Activated T-cell treated with anti-CD3 and anti-CD28 coated beads, Interleukin-2, amount 50 U/mL, for 1 hour (primary cell): ENCODE measurements around the gene NAA40.
A peak's percentile ranks its signal among the peaks of the same experiment; 100 is the strongest.

Experiments
- DNase-seq: peaks from one replicate; pipeline ENCODE4 v3.0.0-alpha.2; 2020

Gene NAA40

GRCh38 chr11:63913866-63914830, 24.7 kb upstream of the NAA40 start:
- no peak for DNase-seq

GRCh38 chr11:63914896-63915691, 23.7 kb upstream of the NAA40 start:
- no peak for DNase-seq

DNA sequence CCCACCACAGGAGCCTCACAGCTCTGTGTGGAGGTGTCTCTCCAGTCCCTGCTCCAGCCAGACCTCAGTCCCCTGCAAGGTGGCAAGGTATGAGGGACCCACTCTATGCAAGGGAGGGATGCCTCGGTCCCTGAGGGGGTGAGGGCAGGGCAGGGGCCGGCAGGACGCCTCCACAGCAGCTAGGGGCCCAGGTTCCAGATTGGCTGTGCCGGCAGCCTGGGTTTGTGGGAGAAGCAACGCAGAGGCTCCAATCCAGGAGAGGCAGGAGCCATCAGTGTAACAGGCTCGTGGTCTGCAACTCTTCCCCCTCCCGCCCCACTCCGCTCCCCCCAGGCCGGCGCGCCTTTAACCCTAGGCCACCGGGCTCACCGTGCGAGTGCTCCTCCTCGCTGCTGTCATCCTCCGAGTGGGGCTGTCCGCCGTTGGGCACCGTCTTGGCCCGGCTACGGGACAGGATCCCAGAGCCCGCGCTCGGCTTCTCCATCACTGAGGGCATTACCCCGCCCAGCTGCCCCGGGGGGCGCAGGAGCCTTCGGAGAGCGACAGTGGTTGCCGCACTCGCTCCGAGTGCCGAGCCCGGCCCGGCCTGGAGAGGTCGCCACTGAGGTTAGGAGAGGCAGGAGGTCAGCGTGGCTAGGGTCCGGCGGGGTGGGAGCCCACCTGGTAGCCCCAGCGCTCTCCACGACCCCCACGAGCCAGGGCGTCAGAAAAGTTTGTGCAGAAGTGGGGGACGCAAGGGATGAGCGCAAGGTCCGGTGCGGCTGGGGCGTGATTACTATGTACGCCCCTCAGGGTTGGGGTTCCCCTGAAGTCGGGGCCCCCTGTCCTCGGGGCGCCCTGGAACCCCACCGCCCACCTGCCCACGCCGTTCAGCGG, 22.6 kb upstream of the NAA40 start:
- DNase-seq, result peak; percentile 50

GRCh38 chr11:63916837-63917691, 21.7 kb upstream of the NAA40 start, which contains the start of gene RCOR2:
Gene RCOR2 (minus strand): TSS chr11:63917164. CDS start chr11:63916456, 708 bp downstream.
- DNase-seq, result peak; percentile 70

GRCh38 chr11:63917692-63918506, 20.9 kb upstream of the NAA40 start:
- peak; percentile 55 for DNase-seq

DNA sequence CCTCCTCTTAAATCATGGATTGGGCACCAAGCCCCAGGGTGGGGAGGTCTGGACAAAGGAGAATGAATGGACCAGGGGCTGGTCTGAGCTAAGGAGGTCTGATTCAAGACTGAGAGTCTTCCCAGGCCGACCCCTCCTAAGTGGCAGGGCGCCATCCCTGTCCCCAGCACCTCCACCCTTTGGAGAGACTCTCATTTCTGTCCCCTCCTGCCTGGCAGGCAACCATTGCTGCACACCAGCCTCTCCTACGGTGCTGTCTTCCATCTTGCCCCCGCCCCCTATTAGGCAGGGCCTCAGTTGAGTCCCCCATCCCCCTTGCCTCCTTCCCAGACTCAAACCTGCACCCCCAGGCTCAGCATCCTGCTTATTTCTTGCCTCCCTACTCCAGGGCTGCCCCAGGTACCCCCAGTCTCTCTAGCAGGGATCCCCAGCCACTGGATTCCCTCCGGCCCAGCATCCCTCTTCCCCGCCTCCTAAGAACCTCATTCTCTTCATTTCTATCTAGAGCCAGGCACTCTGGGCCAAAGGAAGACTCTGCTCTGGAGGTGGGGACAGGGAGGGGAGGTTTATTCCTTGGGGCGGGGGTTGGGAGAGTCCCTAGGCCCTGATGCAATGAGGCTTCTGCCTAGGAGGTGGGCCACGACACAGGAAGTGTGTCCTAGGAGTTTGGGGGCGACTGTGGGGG, 20.2 kb upstream of the NAA40 start:
- no peak for DNase-seq

- DNase-seq, result no peak
Observed at GRCh38 chr11:63919267-63920125, 19.3 kb upstream of the NAA40 start.

DNA sequence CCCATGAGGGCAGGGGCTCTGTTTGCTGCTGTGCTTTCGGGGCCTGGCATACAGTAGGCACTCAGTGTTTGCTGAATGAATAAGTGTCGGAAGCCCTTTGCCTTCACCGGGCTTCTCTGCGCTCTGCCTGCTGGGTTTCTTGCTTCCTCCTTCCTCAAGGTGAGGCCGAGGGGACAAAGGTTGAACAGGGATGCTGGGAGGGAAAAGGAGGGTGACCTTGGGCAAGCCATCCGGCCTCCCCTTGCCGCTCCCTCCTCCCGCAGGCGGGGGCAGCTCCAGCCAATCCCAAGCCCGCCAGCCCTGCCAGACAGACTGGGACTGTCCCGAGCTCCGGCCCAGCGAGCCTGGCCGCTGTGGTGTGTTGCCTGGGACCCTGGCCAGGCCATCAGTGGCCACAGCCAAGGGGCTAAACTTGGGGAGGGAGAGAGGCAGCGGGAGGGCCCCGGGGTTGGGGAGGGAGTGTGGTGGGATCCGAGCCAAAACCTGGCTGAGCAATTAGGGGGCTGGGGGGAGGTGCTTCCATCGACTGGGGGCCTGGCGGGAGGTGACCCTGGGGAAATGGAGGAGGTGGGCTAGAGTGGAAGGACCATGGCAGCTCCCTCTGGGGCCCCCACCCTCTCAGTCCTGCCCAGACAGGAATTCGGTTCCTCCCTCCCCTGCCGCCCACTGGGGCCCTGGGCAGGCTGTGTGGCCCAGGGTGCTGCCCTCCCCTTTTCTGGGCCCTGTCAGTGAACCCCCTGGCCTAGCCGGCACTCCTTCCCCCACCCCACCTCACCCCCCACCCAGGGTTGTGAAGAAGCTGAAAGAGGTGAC, 18.5 kb upstream of the NAA40 start:
- DNase-seq, result no peak

DNA sequence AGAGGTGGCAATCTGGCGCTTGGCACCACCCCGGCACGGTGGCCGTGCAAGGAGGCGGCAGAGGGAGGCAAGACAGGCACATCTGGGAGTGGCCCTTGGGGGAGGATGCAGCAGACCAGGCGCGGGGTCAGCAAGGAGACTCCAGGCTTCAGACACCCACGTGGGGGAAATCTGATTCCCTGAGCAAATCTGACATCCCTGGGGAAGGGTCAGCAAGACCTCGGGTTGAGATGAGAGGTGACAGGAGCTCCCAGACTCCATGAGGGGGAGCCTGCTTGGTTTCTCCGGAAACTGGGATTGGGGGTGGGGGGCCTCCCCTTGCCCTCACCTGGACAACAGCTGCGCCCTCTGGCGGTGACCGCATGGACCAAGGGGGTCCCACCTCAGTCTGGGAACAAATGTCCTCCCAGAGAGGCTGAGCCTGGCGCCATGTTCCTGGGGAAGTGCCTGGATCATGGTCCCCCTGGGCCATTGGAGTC, 17.8 kb upstream of the NAA40 start:
- peak; percentile 48 for DNase-seq

DNA sequence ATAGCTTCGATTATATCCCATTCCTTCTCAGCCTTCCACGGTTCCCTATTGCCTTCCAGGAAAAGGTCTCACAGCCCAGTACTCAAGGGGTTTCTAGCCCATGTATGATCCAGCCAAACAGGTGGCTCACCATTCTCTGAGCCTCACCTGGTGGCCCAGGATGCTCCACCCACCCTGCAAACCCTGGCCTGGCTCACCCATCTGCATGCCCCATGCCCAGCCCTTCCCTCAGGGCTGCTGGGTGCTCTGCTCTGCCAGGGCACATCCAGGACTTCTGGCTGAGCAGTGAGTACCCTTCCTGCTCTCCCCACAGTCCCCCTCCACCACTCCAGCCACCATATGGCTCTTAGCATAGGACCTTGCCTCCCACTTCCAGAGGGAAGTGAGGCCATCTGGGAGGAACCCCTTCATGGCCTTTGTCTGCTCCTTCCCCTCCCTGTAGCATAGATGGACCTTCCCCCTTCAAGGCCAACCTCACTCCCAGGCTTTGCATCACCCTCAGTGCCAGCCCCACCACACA, 16.1 kb upstream of the NAA40 start:
- DNase-seq, result no peak

GRCh38 chr11:63923319-63923718, 15.5 kb upstream of the NAA40 start:
- DNase-seq, result no peak

- no peak for DNase-seq
Observed at GRCh38 chr11:63929616-63930015, 9.2 kb upstream of the NAA40 start.

- DNase-seq, result no peak
Observed at GRCh38 chr11:63931045-63931444, 7.8 kb upstream of the NAA40 start.

GRCh38 chr11:63931876-63932275, 6.9 kb upstream of the NAA40 start:
- DNase-seq, result no peak

GRCh38 chr11:63933459-63933858, 5.3 kb upstream of the NAA40 start:
- DNase-seq, result no peak

- DNase-seq, result no peak
Observed at GRCh38 chr11:63937713-63938478, 906 bp upstream of the NAA40 start.

DNA sequence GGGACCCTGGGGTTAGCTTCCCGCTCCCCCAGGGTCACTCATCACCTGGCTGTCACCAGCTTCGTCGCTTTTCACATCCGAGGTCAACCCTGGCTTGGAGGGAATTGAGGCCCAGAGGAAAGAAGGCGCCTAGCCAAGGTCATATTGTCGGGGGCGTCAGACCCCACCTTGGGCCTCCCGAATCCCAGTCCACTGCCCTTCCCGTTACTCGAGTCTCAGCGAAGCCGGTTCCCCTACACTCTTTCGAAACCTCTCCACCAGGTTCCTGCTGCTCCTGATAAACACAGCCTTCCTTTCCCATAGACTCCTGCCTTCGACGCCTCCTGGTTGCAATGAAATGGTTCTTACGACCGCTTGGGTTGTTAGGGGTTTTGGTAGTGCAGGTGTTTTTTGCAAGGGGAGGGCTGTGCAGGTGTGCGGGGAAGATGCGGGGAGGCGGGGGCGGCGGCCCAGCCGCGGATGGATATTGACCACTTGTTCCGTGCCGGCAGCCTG, 642 bp downstream of the NAA40 start:
- no peak for DNase-seq
